Measurements from ENCODE around the gene JAK3. TPM values are rescaled to one million over a fixed set of nuclear protein-coding genes. Genes with fewer than 3 reads are reported as not detected.
A peak's percentile ranks its signal among the peaks of the same experiment; 100 is the strongest.

JAK3 gene
- total and polyA plus RNA-seq, 2 of the 13 experiments (the other 11 are each of a cell fraction or from before 2014, with no cell fraction given): 3.4 to 18.6 TPM

DNA sequence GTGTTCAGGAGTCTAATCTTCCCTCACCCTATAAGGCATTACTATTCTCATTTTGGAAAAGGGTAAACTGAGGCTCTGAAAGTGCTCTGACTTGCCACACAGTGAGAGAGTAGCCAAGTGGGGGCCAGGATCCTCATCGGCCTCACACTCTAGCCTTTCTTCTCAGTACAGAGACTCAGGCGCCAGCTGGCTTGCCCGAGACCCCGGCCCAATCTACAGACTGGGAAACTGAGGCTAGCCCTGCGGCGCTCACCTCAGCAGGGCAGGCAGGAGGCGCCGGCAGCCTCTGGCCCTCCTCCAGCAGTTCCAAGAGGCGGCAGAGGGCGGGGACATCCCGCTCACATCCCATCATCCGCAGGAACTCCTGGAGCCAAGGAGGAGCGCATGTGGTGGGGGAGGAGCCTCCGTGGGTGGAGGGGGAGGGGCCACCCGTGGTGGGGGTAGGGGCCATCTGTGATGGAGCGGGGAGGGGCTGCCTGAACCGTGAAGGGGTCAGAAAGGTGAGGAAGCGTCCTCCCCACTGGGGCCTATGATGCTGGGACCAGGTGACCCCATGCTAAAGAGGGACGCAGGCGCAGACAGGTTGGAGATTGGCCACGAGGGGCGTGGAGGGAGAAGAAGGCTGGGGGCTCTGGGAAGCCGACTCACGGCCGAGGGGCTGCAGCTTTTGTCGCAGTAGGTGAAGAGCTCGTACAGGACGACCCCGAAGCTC lies 17.8 kb downstream of the JAK3 start (continued):
- TF ChIP-seq TARDBP (CRISPR knock-in tag; IDR thresholded peaks at IDR 0.05) (no peak), ZNF552 (CRISPR knock-in tag; IDR thresholded peaks at IDR 0.05; ENCODE audit: borderline replicate concordance) (no peak)
- TF ChIP-seq, protein P1, sequence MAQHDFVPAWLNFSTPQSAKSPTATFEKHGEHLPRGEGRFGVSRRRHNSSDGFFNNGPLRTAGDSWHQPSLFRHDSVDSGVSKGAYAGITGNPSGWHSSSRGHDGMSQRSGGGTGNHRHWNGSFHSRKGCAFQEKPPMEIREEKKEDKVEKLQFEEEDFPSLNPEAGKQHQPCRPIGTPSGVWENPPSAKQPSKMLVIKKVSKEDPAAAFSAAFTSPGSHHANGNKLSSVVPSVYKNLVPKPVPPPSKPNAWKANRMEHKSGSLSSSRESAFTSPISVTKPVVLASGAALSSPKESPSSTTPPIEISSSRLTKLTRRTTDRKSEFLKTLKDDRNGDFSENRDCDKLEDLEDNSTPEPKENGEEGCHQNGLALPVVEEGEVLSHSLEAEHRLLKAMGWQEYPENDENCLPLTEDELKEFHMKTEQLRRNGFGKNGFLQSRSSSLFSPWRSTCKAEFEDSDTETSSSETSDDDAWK (CRISPR knock-in tag; IDR thresholded peaks at IDR 0.05): no peak

DNA sequence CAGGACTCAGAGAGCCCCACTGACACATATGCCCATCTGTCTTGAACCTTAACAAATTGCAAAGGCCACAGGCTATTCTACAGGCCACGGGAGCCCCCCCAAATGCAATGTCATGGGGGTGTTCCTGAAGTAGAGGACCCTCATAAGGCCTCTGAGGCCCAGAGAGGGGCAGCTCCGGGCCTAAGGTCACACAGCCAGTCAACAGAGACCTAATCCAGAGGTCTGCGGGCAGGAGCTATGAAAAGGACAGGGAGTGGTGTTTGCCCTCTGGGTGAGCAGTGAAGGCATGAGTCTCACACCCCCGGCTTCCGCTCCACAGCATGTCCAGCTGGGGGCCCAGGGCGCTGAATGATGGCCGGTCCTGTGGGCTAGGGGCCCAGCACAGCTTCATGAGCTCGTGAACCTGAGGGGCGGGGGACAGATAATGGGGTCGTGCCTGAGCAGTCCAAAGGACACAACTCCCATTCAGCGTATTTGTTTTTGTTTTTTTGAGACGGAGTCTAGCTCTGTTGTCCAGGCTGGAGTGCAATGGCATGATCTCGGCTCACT lies 21.2 kb downstream of the JAK3 start:
- Histone ChIP-seq H3K36me3 (replicated peaks in 1 of 2; ENCODE audit: control insufficient read depth in 1 of 2, insufficient read depth in 2 of 2, low read length in 2 of 2) (no peaks in the 10 kb centered on the region; a peak in 1 of 5 replicates), H3K4me3 (replicated peaks in 1 of 3; ENCODE audit: insufficient read depth in 1 of 3, low read depth in 2 of 3, low read length in 3 of 3) (no peak overlapping the region), H3K4me2 (ENCODE audit: low read depth, low read length) (no peak overlapping the region), H3K27me3 (ENCODE audit: control insufficient read depth in 1 of 2, insufficient read depth in 2 of 2, low read length in 2 of 2) (no peaks in the 10 kb centered on the region), H3K9ac (ENCODE audit: insufficient read depth, low read depth, low read length) (no peak overlapping the region), H3K79me2 (ENCODE audit: insufficient read depth, low read length) (no peaks in the 10 kb centered on the region), H3K27ac (ENCODE audit: extremely low read length, insufficient read depth, low read length) (no peak overlapping the region), H2AFZ (ENCODE audit: low read length) (no peak overlapping the region), H4K20me1 (ENCODE audit: insufficient read depth, low read length) (no peaks in the 10 kb centered on the region), H3K4me1 (ENCODE audit: insufficient read depth, low read length) (0 out of 2 replicates have a peak, but pooled peaks cover 7% of the 10 kb centered on the region), H3K9me3 (ENCODE audit: low read length) (no peaks in the 10 kb centered on the region)
- in situ Hi-C loops (cut with HindIII; ENCODE audit: extremely low pct_ligation_motif_present, low pct_unique_long_range_greater_than_20kb) (no loop called here), intact Hi-C loops (cut with micrococcal nuclease; ENCODE audit: unreplicated experiment) (no loop called here)
- WGBS (ENCODE audit: low lambda C conversion rate): 58% methylated on average over 7 of the region's 13 CpGs
- no peak for TF ChIP-seq IRF9 (CRISPR knock-in tag; IDR thresholded peaks at IDR 0.05; ENCODE audit: borderline replicate concordance)
- no peak for TF ChIP-seq ISX (CRISPR knock-in tag; conservative IDR thresholded peaks at IDR 0.05)
- peak; percentile 95 for TF ChIP-seq ZNF768 (CRISPR knock-in tag; IDR thresholded peaks at IDR 0.05)
- peak; percentile 66 for TF ChIP-seq ZNF121 (CRISPR knock-in tag; IDR thresholded peaks at IDR 0.05)
- no TSS peak for BruUV-seq (replicated peaks)
- no peak for FAIRE-seq
- no peak for ATAC-seq
- ChIA-PET POLR2A (no interaction called here), CTCF (ENCODE audit: low intra/inter-chr PET ratio, low total read pairs) (no interaction called here)
- no peak for DNase-seq (ENCODE audit: low spot score)
